HuH-7.5 (cell line): ENCODE measurements around the gene TNPO3.
A peak's percentile ranks its signal among the peaks of the same experiment; 100 is the strongest.
"Not testable (repeated sequence)": the region's sequence is repeated elsewhere in the genome, so short reads cannot be mapped to it uniquely, and the experiment has no call there.

ENCODE experiments used
- DNase-seq: peaks from one replicate; pipeline ENCODE4 v3.0.0; 2011; ENCODE audit warnings: low spot score

TNPO3 gene

GRCh38 chr7:129069021-129069420 is 14.1 kb upstream of the TNPO3 start:
- no peak for DNase-seq

- DNase-seq, result no peak
Observed at GRCh38 chr7:129067943-129068548, 13.1 kb upstream of the TNPO3 start.

GRCh38 chr7:129067132-129067561 is 12.2 kb upstream of the TNPO3 start:
- not testable (repeated sequence) for DNase-seq

GRCh38 chr7:129066290-129067131 is 11.6 kb upstream of the TNPO3 start:
- DNase-seq, result no peak

- no peak for DNase-seq
Observed at GRCh38 chr7:129055861-129056464, 1.1 kb upstream of the TNPO3 start.

GRCh38 chr7:129055294-129055816 is 444 bp upstream of the TNPO3 start:
- no peak for DNase-seq

- DNase-seq, result peak; percentile 21
Observed at GRCh38 chr7:129053938-129054437, 923 bp downstream of the TNPO3 start.

- no peak for DNase-seq
Observed at GRCh38 chr7:129052441-129052840, 2.5 kb downstream of the TNPO3 start.

- DNase-seq, result not testable (repeated sequence)
Observed at GRCh38 chr7:129051459-129051858, 3.5 kb downstream of the TNPO3 start.

- DNase-seq, result no peak
Observed at GRCh38 chr7:129047761-129048160, 7.2 kb downstream of the TNPO3 start.

- DNase-seq, result no peak
Observed at GRCh38 chr7:129045682-129046081, 9.2 kb downstream of the TNPO3 start.

- DNase-seq, result no peak
Observed at GRCh38 chr7:129043012-129043411, 11.9 kb downstream of the TNPO3 start.

- no peak for DNase-seq
Observed at GRCh38 chr7:129041142-129042085, 13.5 kb downstream of the TNPO3 start.

GRCh38 chr7:129038468-129038867 is 16.4 kb downstream of the TNPO3 start:
- not testable (repeated sequence) for DNase-seq

- no peak for DNase-seq
Observed at GRCh38 chr7:129037585-129037984, 17.3 kb downstream of the TNPO3 start.

GRCh38 chr7:129032017-129032416 is 22.9 kb downstream of the TNPO3 start:
- no peak for DNase-seq

- DNase-seq, result no peak
Observed at GRCh38 chr7:129030440-129030839, 24.5 kb downstream of the TNPO3 start.

- no peak for DNase-seq
Observed at GRCh38 chr7:129024125-129024524, 30.8 kb downstream of the TNPO3 start.

GRCh38 chr7:129021656-129022055 is 33.3 kb downstream of the TNPO3 start:
- no peak for DNase-seq

GRCh38 chr7:129017933-129018538 is 36.9 kb downstream of the TNPO3 start:
- no peak for DNase-seq

- DNase-seq, result no peak
Observed at GRCh38 chr7:129017264-129017663, 37.6 kb downstream of the TNPO3 start.
